Activated CD4-positive, alpha-beta T cell treated with anti-CD3 and anti-CD28 coated beads, Interleukin-2, amount 50 U/mL, for 1 hour (primary cell): ENCODE measurements around the gene POLR3H.

ENCODE experiments used
- DNase-seq: peaks from one replicate; pipeline ENCODE4 v3.0.0-alpha.2; 2020

Gene POLR3H

GRCh38 chr22:41512421-41513194, 31.7 kb downstream of the POLR3H start:
- no peak for DNase-seq

GRCh38 chr22:41511521-41511968, 32.7 kb downstream of the POLR3H start:
- no peak for DNase-seq

GRCh38 chr22:41508770-41509170, 35.5 kb downstream of the POLR3H start:
- no peak for DNase-seq

- no peak for DNase-seq
Measured at GRCh38 chr22:41507330-41508063, 36.8 kb downstream of the POLR3H start.

- no peak for DNase-seq
Measured at GRCh38 chr22:41505511-41506220, 38.6 kb downstream of the POLR3H start.

GRCh38 chr22:41504816-41505215, 39.5 kb downstream of the POLR3H start:
- DNase-seq, result no peak

GRCh38 chr22:41504397-41504796, 39.9 kb downstream of the POLR3H start:
- DNase-seq, result no peak

GRCh38 chr22:41501209-41501608, 43.1 kb downstream of the POLR3H start:
- DNase-seq, result no peak

- DNase-seq, result no peak
Measured at GRCh38 chr22:41500303-41500702, 44.0 kb downstream of the POLR3H start.

GRCh38 chr22:41499624-41500280, 44.5 kb downstream of the POLR3H start:
- no peak for DNase-seq

- no peak for DNase-seq
Measured at GRCh38 chr22:41498303-41498835, 45.9 kb downstream of the POLR3H start.

- DNase-seq, result no peak
Measured at GRCh38 chr22:41491374-41492100, 52.7 kb downstream of the POLR3H start.

GRCh38 chr22:41488596-41489385, 55.5 kb downstream of the POLR3H start:
- DNase-seq, result no peak

- DNase-seq, result no peak
Measured at GRCh38 chr22:41488076-41488475, 56.2 kb downstream of the POLR3H start.

- no peak for DNase-seq
Measured at GRCh38 chr22:41487037-41487935, 57.0 kb downstream of the POLR3H start.

GRCh38 chr22:41485033-41485432, 59.2 kb downstream of the POLR3H start:
- DNase-seq, result no peak

- DNase-seq, result no peak
Measured at GRCh38 chr22:41482319-41482935, 61.8 kb downstream of the POLR3H start.

- DNase-seq, result no peak
Measured at GRCh38 chr22:41481925-41482318, 62.3 kb downstream of the POLR3H start.

- no peak for DNase-seq
Measured at GRCh38 chr22:41481131-41481830, 63.0 kb downstream of the POLR3H start.
